ENCODE results near the gene FBXO31. TPM values are rescaled to one million over a fixed set of nuclear protein-coding genes. Genes with fewer than 3 reads are reported as not detected.

FBXO31 gene
- total and polyA plus RNA-seq, 12 donors = 19.2 to 106 (median 65.9) TPM

GRCh38 chr16:87322833-87323726 is 60.5 kb downstream of the FBXO31 start:
- peak in 1 of 7 donors; percentile 9 for DNase-seq
- intact Hi-C loops (cut with DNase I) = no loop called here
- Histone ChIP-seq H3K9me3 (replicated peaks in 1 of 3) (no peaks in the 10 kb centered on the region), H3K4me1 (replicated peaks in 1 of 2) (peaks cover 4 to 16% of the 10 kb centered on the region in 2 donors), H3K4me3 (no peak overlapping the region), H3K27ac (no peak overlapping the region), H3K27me3 (no peaks in the 10 kb centered on the region), H3K36me3 (replicated peaks in 1 of 2) (no peaks in the 10 kb centered on the region)
- WGBS, 4 donors = 89 to 92% (median 91%) methylated on average over 4 to 35 of the region's 35 CpGs
- TF ChIP-seq POLR2A (IDR thresholded peaks at IDR 0.05) = no peak
- TF ChIP-seq CTCF (IDR thresholded peaks at IDR 0.05) = no peak

GRCh38 chr16:87322360-87322759 is 61.2 kb downstream of the FBXO31 start:
- no peak for TF ChIP-seq POLR2A (IDR thresholded peaks at IDR 0.05)
- no peak for TF ChIP-seq CTCF (IDR thresholded peaks at IDR 0.05)
- DNase-seq = no peak
- no peak overlapping the region for H3K27ac ChIP-seq
- H3K4me3 ChIP-seq = no peak overlapping the region
- H3K36me3 ChIP-seq (replicated peaks in 1 of 2) = no peaks in the 10 kb centered on the region
- 85 to 100% (median 92%) methylated on average over 3 to 9 of the region's 9 CpGs; no CpG with 5 or more reads in 1 of the 4 donors for WGBS, 4 donors
- no peaks in the 10 kb centered on the region for H3K9me3 ChIP-seq (replicated peaks in 1 of 3)
- intact Hi-C loops (cut with DNase I) = no loop called here
- peaks cover 8 to 18% of the 10 kb centered on the region in 2 donors for H3K4me1 ChIP-seq (replicated peaks in 1 of 2)
- H3K27me3 ChIP-seq = no peaks in the 10 kb centered on the region

DNA sequence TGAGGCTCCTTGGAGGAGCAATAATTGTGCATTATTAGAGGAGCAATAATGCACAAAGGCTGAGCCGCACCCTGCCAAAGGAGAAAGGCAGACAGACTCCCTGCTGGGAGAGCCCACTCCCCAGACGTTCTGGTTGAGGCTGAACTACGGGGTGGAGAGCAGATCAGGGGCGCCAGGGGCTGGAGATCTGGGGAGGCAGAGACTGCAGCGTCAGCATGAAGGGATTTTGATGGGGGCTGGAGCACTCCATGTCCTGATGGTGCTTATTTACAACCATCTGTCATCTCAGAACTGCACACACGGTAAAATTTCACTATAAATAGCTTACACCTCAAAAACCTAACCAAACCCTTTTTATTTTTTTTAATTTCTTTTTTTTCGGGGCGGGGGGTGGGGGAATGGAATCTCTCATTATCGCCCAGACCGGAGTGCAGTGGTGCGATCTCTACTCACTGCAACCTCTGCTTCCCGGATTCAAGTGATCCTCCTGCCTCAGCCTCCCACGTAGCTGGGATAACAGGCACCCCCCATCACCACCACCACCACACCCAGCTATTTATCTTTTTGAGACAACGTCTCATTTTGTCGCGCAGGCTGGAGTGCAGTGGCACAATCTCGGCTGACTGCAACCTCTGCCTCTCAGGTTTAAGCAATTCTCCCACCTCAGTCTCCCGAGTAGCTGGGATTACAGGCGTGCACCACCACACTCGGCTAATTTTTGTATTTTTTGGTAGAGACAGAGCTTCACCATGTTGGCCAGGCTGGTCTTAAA is 62.1 kb downstream of the FBXO31 start:
- Histone ChIP-seq H3K27ac (no peak overlapping the region), H3K4me3 (no peak overlapping the region), H3K27me3 (no peaks in the 10 kb centered on the region), H3K36me3 (replicated peaks in 1 of 2) (no peaks in the 10 kb centered on the region), H3K4me1 (replicated peaks in 1 of 2) (peaks cover 8 to 18% of the 10 kb centered on the region in 2 donors), H3K9me3 (replicated peaks in 1 of 3) (no peaks in the 10 kb centered on the region)
- DNase-seq = no peak
- WGBS, 4 donors = 79 to 83% (median 81%) methylated on average over 20 of the region's 20 CpGs
- intact Hi-C loops (cut with DNase I) = no loop called here
- no peak for TF ChIP-seq CTCF (IDR thresholded peaks at IDR 0.05)
- no peak for TF ChIP-seq POLR2A (IDR thresholded peaks at IDR 0.05)

DNA sequence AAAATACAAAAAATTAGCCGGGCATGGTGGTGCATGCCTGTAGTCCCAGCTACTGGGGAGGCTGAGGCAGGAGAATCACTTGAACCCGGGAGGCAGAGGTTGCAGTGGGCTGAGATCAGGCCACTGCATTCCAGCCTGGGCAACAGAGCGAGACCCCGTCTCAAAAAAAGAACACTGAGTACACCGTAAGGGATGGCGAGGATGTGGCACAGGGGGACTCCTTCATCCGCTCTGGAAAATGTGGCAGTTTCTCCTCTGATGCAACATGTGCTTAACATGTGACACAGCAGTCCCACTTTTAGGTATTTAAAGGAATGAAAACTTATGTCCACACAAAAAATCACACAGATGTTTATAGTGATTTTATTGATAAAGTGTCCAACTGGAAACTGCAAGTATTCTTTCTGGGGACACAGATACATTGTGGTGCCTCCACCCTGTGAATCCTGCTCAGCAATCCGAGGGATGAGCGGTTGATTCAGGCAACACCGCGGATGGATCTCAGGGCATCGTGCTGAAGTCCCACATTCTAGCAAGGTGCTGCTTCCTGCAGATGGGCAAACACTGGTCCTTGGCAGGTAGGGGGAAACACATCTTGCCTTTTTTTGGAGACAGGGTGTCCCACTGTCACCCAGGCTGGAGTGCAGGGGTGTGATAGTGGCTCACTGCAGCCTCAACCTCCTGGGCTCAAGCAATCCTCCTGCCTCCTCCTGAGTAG is 62.9 kb downstream of the FBXO31 start:
- DNase-seq = no peak
- TF ChIP-seq CTCF (IDR thresholded peaks at IDR 0.05) (no peak), POLR2A (IDR thresholded peaks at IDR 0.05) (no peak)
- 78 to 91% (median 85%) methylated on average over 12 of the region's 12 CpGs for WGBS, 4 donors
- Histone ChIP-seq H3K4me1 (replicated peaks in 1 of 2) (peaks cover 8 to 18% of the 10 kb centered on the region in 2 donors), H3K27me3 (no peaks in the 10 kb centered on the region), H3K4me3 (no peak overlapping the region), H3K9me3 (replicated peaks in 1 of 3) (no peaks in the 10 kb centered on the region), H3K27ac (no peak overlapping the region), H3K36me3 (replicated peaks in 1 of 2) (no peaks in the 10 kb centered on the region)
- intact Hi-C loops (cut with DNase I) = no loop called here

Data from adrenal gland (tissue), 12 donors.